H9 (cell line): Measurements from ENCODE around the gene IZUMO4. TPM values are rescaled to one million over a fixed set of nuclear protein-coding genes. Genes with fewer than 3 reads are reported as not detected.
A peak's percentile ranks its signal among the peaks of the same experiment; 100 is the strongest.

Experiments used
- DNase-seq: peaks from one replicate; pipeline ENCODE4 v3.0.0-alpha.2; 2017
- H2AFZ ChIP-seq: one replicate; pipeline ENCODE4 v1.6.1; 2013; ENCODE audit warnings: mild to moderate bottlenecking, low read length, control low read depth, moderate library complexity
- H2AK5ac ChIP-seq: 2 replicates; pipeline ENCODE4 v1.6.1; 2013; ENCODE audit warnings: low read length, control low read depth, mixed read lengths; ENCODE audit not compliant: insufficient read length
- H2BK120ac ChIP-seq: one replicate; pipeline ENCODE4 v1.6.1; 2013; ENCODE audit warnings: low read depth, mild to moderate bottlenecking, low read length, control low read depth, inconsistent platforms; ENCODE audit not compliant: poor library complexity, severe bottlenecking
- H2BK12ac ChIP-seq: 2 replicates; pipeline ENCODE4 v1.6.1; 2013; ENCODE audit warnings: low read length, control low read depth, mixed read lengths, low read depth; ENCODE audit not compliant: insufficient read length
- H2BK15ac ChIP-seq: 2 replicates; pipeline ENCODE4 v1.6.1; 2013; ENCODE audit warnings: low read depth, low read length, control low read depth
- H2BK20ac ChIP-seq: one replicate; pipeline ENCODE4 v1.6.1; 2013; ENCODE audit warnings: low read depth, mild to moderate bottlenecking, low read length, control low read depth, inconsistent platforms; ENCODE audit not compliant: poor library complexity, severe bottlenecking
- H2BK5ac ChIP-seq: 2 replicates; pipeline ENCODE4 v1.6.1; 2013; ENCODE audit warnings: low read length, control low read depth, mixed read lengths; ENCODE audit not compliant: insufficient read length
- H3K14ac ChIP-seq: 2 replicates; pipeline ENCODE4 v1.6.1; 2013; ENCODE audit warnings: low read length, control low read depth; ENCODE audit not compliant: insufficient read depth
- H3K18ac ChIP-seq: 2 replicates; pipeline ENCODE4 v1.6.1; 2013; ENCODE audit warnings: low read depth, mild to moderate bottlenecking, mixed read lengths, low read length, control low read depth; ENCODE audit not compliant: insufficient read length
- H3K23ac ChIP-seq: 2 replicates; pipeline ENCODE4 v1.6.1; 2013; ENCODE audit warnings: low read length, control low read depth, mixed read lengths, low read depth; ENCODE audit not compliant: insufficient read length
- H3K23me2 ChIP-seq: 2 replicates; pipeline ENCODE4 v1.6.1; 2013; ENCODE audit warnings: low read depth, mild to moderate bottlenecking, mixed read lengths, low read length, control low read depth; ENCODE audit not compliant: insufficient read length, poor library complexity, severe bottlenecking
- H3K27ac ChIP-seq: 2 replicates; pipeline ENCODE4 v1.5.1; 2013; ENCODE audit warnings: low read length, control low read depth, mixed read lengths, low read depth; ENCODE audit not compliant: insufficient read length
- H3K27me3 ChIP-seq: 2 replicates; pipeline ENCODE4 v1.6.1; 2013; ENCODE audit warnings: low read length, control low read depth, inconsistent platforms; ENCODE audit not compliant: insufficient read depth
- H3K4ac ChIP-seq: 2 replicates; pipeline ENCODE4 v1.6.1; 2013; ENCODE audit warnings: low read depth, mild to moderate bottlenecking, control low read depth, inconsistent platforms, low read length, moderate library complexity
- H3K4me1 ChIP-seq: 2 replicates; pipeline ENCODE4 v1.6.1; 2013; ENCODE audit warnings: low read length, control low read depth, inconsistent platforms; ENCODE audit not compliant: insufficient read depth
- H3K4me2 ChIP-seq: 2 replicates; pipeline ENCODE4 v1.6.1; 2013; ENCODE audit warnings: low read length, control low read depth, mixed read lengths; ENCODE audit not compliant: insufficient read length, insufficient read depth
- H3K56ac ChIP-seq: 2 replicates; pipeline ENCODE4 v1.6.1; 2013; ENCODE audit warnings: low read depth, mild to moderate bottlenecking, mixed read lengths, low read length, control low read depth; ENCODE audit not compliant: insufficient read length
- H3K79me1 ChIP-seq: 2 replicates; pipeline ENCODE4 v1.6.1; 2013; ENCODE audit warnings: low read depth, mild to moderate bottlenecking, moderate library complexity, low read length, control low read depth, inconsistent platforms; ENCODE audit not compliant: insufficient read depth, poor library complexity, severe bottlenecking
- H3K79me2 ChIP-seq: 2 replicates; pipeline ENCODE4 v1.6.1; 2013; ENCODE audit warnings: low read length, control low read depth, inconsistent platforms; ENCODE audit not compliant: insufficient read depth
- H3K9ac ChIP-seq: 2 replicates; pipeline ENCODE4 v1.6.1; 2013; ENCODE audit warnings: low read length, control low read depth, mixed read lengths; ENCODE audit not compliant: insufficient read length; ENCODE audit errors: extremely low read depth
- H3K9me3 ChIP-seq: one replicate; pipeline ENCODE4 v1.6.1; 2013; ENCODE audit warnings: low read depth, low read length, inconsistent platforms; ENCODE audit not compliant: control insufficient read depth
- H3T11ph ChIP-seq: one replicate; pipeline ENCODE4 v1.6.1; 2013; ENCODE audit warnings: mild to moderate bottlenecking, low read length, control low read depth, inconsistent platforms
- H4K20me1 ChIP-seq: one replicate; pipeline ENCODE4 v1.6.1; 2013; ENCODE audit not compliant: control insufficient read depth, insufficient read length, insufficient read depth
- H4K5ac ChIP-seq: 2 replicates; pipeline ENCODE4 v1.6.1; 2013; ENCODE audit warnings: low read depth, mild to moderate bottlenecking, mixed read lengths, low read length, control low read depth; ENCODE audit not compliant: insufficient read length
- H4K8ac ChIP-seq: replicated peaks from 2 replicates; pipeline ENCODE4 v1.6.1; 2013; ENCODE audit warnings: low read length, control low read depth, mixed read lengths, low read depth; ENCODE audit not compliant: insufficient read length
- H4K91ac ChIP-seq: 2 replicates; pipeline ENCODE4 v1.6.1; 2013; ENCODE audit warnings: low read depth, mild to moderate bottlenecking, moderate library complexity, mixed read lengths, low read length, control low read depth; ENCODE audit not compliant: insufficient read length
- H3K27ac Mint-ChIP-seq, 3 experiments: 2 replicates in 2 of 3; 3 replicates in 1 of 3; pipeline ENCODE4 v1.8.0; 2020 to 2021; ENCODE audit warnings: mixed read lengths in 3 of 3, mild to moderate bottlenecking in 1 of 3, moderate library complexity in 1 of 3
- H3K27me3 Mint-ChIP-seq: 2 replicates; pipeline ENCODE4 v1.8.0; 2021; ENCODE audit warnings: low read depth, mild to moderate bottlenecking, moderate library complexity, mixed read lengths
- H3K36me3 Mint-ChIP-seq, 3 experiments: 2 replicates in 2 of 3; 3 replicates in 1 of 3; pipeline ENCODE4 v1.8.0; 2020 to 2021; ENCODE audit warnings: low read depth in 3 of 3, mixed read lengths in 3 of 3; ENCODE audit not compliant: insufficient read depth in 1 of 3
- H3K4me1 Mint-ChIP-seq, 2 experiments: 2 replicates each; pipeline ENCODE4 v1.8.0; 2020; ENCODE audit warnings: mixed read lengths in 2 of 2
- H3K4me3 Mint-ChIP-seq, 2 experiments: 2 replicates in 1 of 2; 3 replicates in 1 of 2; pipeline ENCODE4 v1.8.0; 2020 to 2021; ENCODE audit warnings: mild to moderate bottlenecking in 2 of 2, mixed read lengths in 2 of 2, moderate library complexity in 1 of 2
- H3K9me3 Mint-ChIP-seq, 2 experiments: 2 replicates in 1 of 2; 3 replicates in 1 of 2; pipeline ENCODE4 v1.8.0; 2020; ENCODE audit warnings: mild to moderate bottlenecking in 2 of 2, mixed read lengths in 2 of 2, moderate library complexity in 1 of 2
- CTCF ChIP-seq: fragments of 200-600 bp; sonication (generic); conservative IDR thresholded peaks from 3 replicates; pipeline ENCODE4 v1.8.0; 2021; ENCODE audit warnings: antibody characterized with exemption, mild to moderate bottlenecking
- WGBS: extraction: QIAGEN DNeasy Blood & Tissue Kit; methylation state at CpG from one replicate; pipeline ENCODE4 v1.1.7; 2013; ENCODE audit warnings: missing lambda C conversion rate, low lambda C conversion rate, mixed read lengths; ENCODE audit not compliant: insufficient read length; ENCODE audit errors: extremely low coverage; 5-methylcytosine and 5-hydroxymethylcytosine counted together
- total RNA-seq: library from RNA; stranded (reverse); gene quantifications from 2 replicates; pipeline ENCODE4 v1.2.1, GENCODE V29; 2021

IZUMO4 gene
- total RNA-seq, 1 experiment from 2014 or later: 2.1 TPM

DNA sequence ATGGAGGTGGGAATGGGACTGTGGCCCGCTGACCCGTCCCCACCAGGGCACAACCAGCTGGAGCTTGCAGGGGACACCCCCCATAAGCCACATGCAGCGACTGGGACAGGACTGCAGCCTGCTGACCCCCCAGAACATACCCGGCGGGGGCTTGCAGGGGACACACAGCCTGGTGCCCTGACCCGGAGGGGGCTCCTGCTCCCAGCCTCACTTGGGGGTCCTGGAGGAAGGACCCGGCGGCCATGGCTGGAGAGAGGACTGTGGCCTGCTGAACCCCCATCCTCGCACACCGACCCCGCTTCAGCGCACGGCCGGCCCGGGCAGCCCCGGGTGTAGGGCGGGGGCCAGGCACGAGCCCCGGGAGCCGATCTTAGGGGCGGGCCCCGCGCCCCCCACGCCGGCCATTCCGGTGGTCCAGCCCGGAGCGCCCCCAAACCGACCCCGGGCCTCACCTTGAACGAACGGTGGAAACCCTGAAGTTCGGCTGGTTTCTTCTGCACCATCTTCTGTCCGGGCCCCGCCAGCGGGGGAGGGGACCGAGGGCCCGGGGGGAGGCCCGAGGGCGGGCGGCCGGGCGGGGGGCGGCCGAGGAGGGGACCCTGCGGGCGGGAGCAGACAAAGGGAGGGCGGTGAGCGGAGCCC is 46.2 kb upstream of the IZUMO4 start:
- H3K18ac ChIP-seq: no peak overlapping the region
- H4K20me1 ChIP-seq: no peaks in the 10 kb centered on the region
- DNase-seq: no peak
- H3K27me3 ChIP-seq: no peaks in the 10 kb centered on the region
- no peak overlapping the region for H2AFZ ChIP-seq
- peak overlapping the region; percentile 17 for H3K9ac ChIP-seq
- Mint-ChIP-seq H3K27me3 (no peaks in the 10 kb centered on the region), H3K27ac (no peak overlapping the region), H3K9me3 (no peaks in the 10 kb centered on the region), H3K36me3 (peaks cover 0 to 4% (median 0%) of the 10 kb centered on the region in 3 experiments; a peak in 1 of 7 replicates), H3K4me3 (peak overlapping the region; percentile 72 to 86), H3K4me1 (peaks cover 5 to 9% of the 10 kb centered on the region in 2 experiments; a peak in 3 of 4 replicates)
- no peak overlapping the region for H3K27ac ChIP-seq
- no peak overlapping the region for H2BK120ac ChIP-seq
- no peak overlapping the region for H3T11ph ChIP-seq
- H3K79me2 ChIP-seq: peaks cover 11% of the 10 kb centered on the region; the same call in 1 of the 2 replicates
- no peak overlapping the region for H2BK5ac ChIP-seq
- H3K23ac ChIP-seq: no peak overlapping the region
- no peak overlapping the region for H4K8ac ChIP-seq
- H3K4ac ChIP-seq: no peak overlapping the region
- H2BK15ac ChIP-seq: no peak overlapping the region
- H3K56ac ChIP-seq: no peak overlapping the region
- H2AK5ac ChIP-seq: no peak overlapping the region
- H4K5ac ChIP-seq: no peak overlapping the region
- WGBS: no CpG with 5 or more reads among the region's 49 CpGs
- H4K91ac ChIP-seq: no peak overlapping the region
- H2BK12ac ChIP-seq: no peak overlapping the region
- peaks cover 3% of the 10 kb centered on the region for H3K79me1 ChIP-seq
- peaks cover 9% of the 10 kb centered on the region for H3K23me2 ChIP-seq
- peak overlapping the region; percentile 70 for H3K14ac ChIP-seq
- no peaks in the 10 kb centered on the region for H3K9me3 ChIP-seq
- H3K4me1 ChIP-seq: no peaks in the 10 kb centered on the region
- H2BK20ac ChIP-seq: no peak overlapping the region
- TF ChIP-seq CTCF: no peak
- peak overlapping the region; percentile 65 for H3K4me2 ChIP-seq
